HepG2 (cell line): ENCODE results near the gene PCGF2. TPM values are rescaled to one million over a fixed set of nuclear protein-coding genes. Genes with fewer than 3 reads are reported as not detected.

ENCODE experiments used
- CBX1 ChIP-seq: IDR thresholded peaks from one replicate; pipeline ENCODE4 v1.6.1; 2016; ENCODE audit warnings: antibody characterized with exemption, low read depth
- DNMT3B ChIP-seq: conservative IDR thresholded peaks from 2 replicates; pipeline ENCODE4 v1.6.1; 2016; ENCODE audit warnings: missing biosample characterization, control low read depth
- FIP1L1 ChIP-seq: fragments of 200-400 bp; formaldehyde crosslinking; IDR thresholded peaks from 2 replicates; pipeline ENCODE4 v1.6.1; 2018; ENCODE audit warnings: low read depth, mild to moderate bottlenecking, low read length, moderate library complexity, borderline replicate concordance; ENCODE audit not compliant: insufficient read depth
- SP140L ChIP-seq: sonication (generic); formaldehyde crosslinking; IDR thresholded peaks from 2 replicates; pipeline ENCODE4 v1.4.0; 2020; ENCODE audit warnings: missing genetic modification reagents, borderline replicate concordance
- ZFP90 ChIP-seq: sonication (generic); formaldehyde crosslinking; IDR thresholded peaks from 2 replicates; pipeline ENCODE4 v1.8.0; 2022; ENCODE audit warnings: missing genetic modification reagents, mild to moderate bottlenecking, inconsistent platforms, borderline replicate concordance
- ZNF335 ChIP-seq: sonication (generic); formaldehyde crosslinking; IDR thresholded peaks from 2 replicates; pipeline ENCODE4 v1.4.0; 2020; ENCODE audit warnings: missing genetic modification reagents
- polyA plus RNA-seq, 8 experiments: library from polyadenylated mRNA; depleted of rRNA in 3 of 8; stranded (reverse) in 7 of 8; unstranded in 1 of 8; fragments of >200 nt; fragmentation: Illumina TruSeq in 4 of 8; extraction: Trizol in 4 of 8; gene quantifications; 2 replicates each; pipeline versions ENCODE4 v1.2.1 to v1.2.3, GENCODE V29; 2011 to 2016; ENCODE audit warnings: low read depth in 4 of 8, missing spikeins in 1 of 8, mixed read lengths in 1 of 8; ENCODE audit not compliant: insufficient read depth in 1 of 8
- total RNA-seq, 5 experiments: library from RNA; depleted of rRNA; stranded (reverse); fragments of >200 nt; fragmentation: Illumina TruSeq; extraction: Trizol; gene quantifications; 2 replicates each; pipeline ENCODE4 v1.2.3, GENCODE V29; 2016; ENCODE audit warnings: low read depth in 1 of 5
- TF ChIP-seq, protein P1 (sequence below): sonication (generic); formaldehyde crosslinking; IDR thresholded peaks from 2 replicates; pipeline ENCODE4 v1.9.0; 2022; ENCODE audit warnings: low read depth, missing genetic modification reagents
- TF ChIP-seq, protein P2 (sequence below): conservative IDR thresholded peaks from 2 replicates; pipeline ENCODE4 v1.6.1; 2018; ENCODE audit warnings: missing genetic modification reagents
- TF ChIP-seq, protein P3 (sequence below): sonication (generic); formaldehyde crosslinking; IDR thresholded peaks from 2 replicates; pipeline ENCODE4 v1.8.1; 2023; ENCODE audit warnings: missing genetic modification reagents, inconsistent platforms, borderline replicate concordance
- TF ChIP-seq, protein P4 (sequence below): sonication (generic); formaldehyde crosslinking; conservative IDR thresholded peaks from 2 replicates; pipeline ENCODE4 v1.8.0; 2022; ENCODE audit warnings: mild to moderate bottlenecking, moderate library complexity, missing genetic modification reagents

Gene PCGF2
- total and polyA plus RNA-seq, 2 of the 13 experiments (the other 11 are each of a cell fraction or from before 2014, with no cell fraction given): 11.6 to 29.4 TPM

DNA sequence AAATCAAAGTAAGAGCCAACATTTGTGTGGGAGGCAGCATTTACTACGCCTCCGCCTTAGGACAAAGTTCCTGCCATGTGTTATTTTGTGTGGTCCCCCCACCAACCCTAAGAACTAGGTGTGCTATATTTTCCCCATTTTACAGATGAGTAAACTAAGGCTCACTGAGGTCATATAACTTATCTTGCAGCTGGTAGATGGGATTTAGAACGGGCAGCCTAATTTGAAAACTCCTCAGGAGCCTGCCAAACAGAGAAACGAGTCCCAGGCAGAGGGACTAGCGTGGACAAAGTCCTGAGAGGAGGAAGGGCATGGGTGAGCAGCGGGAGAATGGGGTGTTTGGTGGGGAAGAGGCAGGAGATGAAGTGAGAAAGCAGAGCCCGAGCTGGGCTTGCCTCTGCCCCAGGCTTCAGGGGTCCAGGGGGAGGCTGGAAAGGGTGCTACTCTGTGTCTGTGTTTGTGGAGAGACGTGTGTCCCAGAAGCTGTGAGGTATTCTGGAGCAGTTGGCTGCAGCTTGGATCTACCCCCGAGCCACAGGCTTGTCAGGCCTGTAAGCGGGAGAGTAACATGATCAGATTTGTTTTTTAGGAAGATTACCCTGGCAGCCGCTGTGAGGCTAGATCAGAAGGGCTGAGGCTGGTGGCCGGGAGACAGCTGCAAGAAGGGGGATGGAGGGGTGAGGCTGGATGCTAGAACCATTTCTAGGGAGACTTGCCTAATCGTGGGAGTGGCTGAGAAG, 38.1 kb downstream of the PCGF2 start (continued):
- TF ChIP-seq, protein P1, sequence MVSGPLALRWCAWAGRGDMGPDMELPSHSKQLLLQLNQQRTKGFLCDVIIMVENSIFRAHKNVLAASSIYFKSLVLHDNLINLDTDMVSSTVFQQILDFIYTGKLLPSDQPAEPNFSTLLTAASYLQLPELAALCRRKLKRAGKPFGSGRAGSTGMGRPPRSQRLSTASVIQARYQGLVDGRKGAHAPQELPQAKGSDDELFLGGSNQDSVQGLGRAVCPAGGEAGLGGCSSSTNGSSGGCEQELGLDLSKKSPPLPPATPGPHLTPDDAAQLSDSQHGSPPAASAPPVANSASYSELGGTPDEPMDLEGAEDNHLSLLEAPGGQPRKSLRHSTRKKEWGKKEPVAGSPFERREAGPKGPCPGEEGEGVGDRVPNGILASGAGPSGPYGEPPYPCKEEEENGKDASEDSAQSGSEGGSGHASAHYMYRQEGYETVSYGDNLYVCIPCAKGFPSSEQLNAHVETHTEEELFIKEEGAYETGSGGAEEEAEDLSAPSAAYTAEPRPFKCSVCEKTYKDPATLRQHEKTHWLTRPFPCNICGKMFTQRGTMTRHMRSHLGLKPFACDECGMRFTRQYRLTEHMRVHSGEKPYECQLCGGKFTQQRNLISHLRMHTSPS (CRISPR knock-in tag): no peak
- TF ChIP-seq DNMT3B: no peak
- no peak for TF ChIP-seq ZFP90 (CRISPR knock-in tag)
- TF ChIP-seq, protein P2, sequence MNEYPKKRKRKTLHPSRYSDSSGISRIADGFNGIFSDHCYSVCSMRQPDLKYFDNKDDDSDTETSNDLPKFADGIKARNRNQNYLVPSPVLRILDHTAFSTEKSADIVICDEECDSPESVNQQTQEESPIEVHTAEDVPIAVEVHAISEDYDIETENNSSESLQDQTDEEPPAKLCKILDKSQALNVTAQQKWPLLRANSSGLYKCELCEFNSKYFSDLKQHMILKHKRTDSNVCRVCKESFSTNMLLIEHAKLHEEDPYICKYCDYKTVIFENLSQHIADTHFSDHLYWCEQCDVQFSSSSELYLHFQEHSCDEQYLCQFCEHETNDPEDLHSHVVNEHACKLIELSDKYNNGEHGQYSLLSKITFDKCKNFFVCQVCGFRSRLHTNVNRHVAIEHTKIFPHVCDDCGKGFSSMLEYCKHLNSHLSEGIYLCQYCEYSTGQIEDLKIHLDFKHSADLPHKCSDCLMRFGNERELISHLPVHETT (CRISPR knock-in tag): no peak
- TF ChIP-seq, protein P3, sequence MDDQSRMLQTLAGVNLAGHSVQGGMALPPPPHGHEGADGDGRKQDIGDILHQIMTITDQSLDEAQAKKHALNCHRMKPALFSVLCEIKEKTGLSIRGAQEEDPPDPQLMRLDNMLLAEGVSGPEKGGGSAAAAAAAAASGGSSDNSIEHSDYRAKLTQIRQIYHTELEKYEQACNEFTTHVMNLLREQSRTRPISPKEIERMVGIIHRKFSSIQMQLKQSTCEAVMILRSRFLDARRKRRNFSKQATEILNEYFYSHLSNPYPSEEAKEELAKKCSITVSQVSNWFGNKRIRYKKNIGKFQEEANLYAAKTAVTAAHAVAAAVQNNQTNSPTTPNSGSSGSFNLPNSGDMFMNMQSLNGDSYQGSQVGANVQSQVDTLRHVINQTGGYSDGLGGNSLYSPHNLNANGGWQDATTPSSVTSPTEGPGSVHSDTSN: no peak
- no peak for TF ChIP-seq CBX1
- no peak for TF ChIP-seq FIP1L1
- TF ChIP-seq ZNF335 (CRISPR knock-in tag): no peak
- TF ChIP-seq, protein P4, sequence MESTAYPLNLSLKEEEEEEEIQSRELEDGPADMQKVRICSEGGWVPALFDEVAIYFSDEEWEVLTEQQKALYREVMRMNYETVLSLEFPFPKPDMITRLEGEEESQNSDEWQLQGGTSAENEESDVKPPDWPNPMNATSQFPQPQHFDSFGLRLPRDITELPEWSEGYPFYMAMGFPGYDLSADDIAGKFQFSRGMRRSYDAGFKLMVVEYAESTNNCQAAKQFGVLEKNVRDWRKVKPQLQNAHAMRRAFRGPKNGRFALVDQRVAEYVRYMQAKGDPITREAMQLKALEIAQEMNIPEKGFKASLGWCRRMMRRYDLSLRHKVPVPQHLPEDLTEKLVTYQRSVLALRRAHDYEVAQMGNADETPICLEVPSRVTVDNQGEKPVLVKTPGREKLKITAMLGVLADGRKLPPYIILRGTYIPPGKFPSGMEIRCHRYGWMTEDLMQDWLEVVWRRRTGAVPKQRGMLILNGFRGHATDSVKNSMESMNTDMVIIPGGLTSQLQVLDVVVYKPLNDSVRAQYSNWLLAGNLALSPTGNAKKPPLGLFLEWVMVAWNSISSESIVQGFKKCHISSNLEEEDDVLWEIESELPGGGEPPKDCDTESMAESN (CRISPR knock-in tag): no peak
- TF ChIP-seq SP140L: no peak
